GM12873 (cell line): Measurements from ENCODE around the gene GARIN3.

Source experiments
- TF ChIP-seq, protein P1 (sequence below): IDR thresholded peaks from 2 replicates; pipeline ENCODE4 v1.5.1; 2012; ENCODE audit warnings: low read depth, mild to moderate bottlenecking, moderate library complexity, low read length, control low read depth; ENCODE audit not compliant: insufficient read depth; ENCODE audit errors: missing control alignments

The GARIN3 gene

DNA sequence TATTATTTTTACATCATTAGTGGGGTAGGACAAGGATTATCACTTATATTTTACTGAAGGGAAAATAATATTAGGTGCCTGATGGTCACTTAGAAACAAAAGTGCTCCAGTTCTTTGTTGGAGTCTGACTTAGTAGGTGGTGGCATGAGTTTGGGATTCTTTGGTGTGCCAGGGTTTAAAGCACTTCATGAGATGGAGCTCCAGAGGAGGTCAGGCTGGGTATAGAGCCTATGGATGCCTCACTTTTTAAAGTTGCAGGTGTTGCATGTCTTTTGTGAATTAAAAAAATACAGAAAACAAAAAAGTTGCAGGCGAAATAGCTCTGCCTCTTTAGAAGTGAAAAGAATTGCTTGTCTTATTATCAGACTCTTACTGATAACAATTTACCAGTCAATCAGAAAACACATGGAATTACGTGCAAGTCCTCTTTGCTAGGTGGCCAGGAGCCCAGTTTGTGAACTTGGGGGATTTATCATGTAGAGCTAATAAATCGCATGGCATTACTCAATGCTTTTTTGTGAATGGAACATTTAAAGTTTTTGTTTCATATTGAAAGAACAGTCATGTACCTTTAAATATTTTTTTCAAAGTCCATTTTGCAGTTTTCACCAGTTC lies 16.2 kb upstream of the GARIN3 start:
- TF ChIP-seq, protein P1, sequence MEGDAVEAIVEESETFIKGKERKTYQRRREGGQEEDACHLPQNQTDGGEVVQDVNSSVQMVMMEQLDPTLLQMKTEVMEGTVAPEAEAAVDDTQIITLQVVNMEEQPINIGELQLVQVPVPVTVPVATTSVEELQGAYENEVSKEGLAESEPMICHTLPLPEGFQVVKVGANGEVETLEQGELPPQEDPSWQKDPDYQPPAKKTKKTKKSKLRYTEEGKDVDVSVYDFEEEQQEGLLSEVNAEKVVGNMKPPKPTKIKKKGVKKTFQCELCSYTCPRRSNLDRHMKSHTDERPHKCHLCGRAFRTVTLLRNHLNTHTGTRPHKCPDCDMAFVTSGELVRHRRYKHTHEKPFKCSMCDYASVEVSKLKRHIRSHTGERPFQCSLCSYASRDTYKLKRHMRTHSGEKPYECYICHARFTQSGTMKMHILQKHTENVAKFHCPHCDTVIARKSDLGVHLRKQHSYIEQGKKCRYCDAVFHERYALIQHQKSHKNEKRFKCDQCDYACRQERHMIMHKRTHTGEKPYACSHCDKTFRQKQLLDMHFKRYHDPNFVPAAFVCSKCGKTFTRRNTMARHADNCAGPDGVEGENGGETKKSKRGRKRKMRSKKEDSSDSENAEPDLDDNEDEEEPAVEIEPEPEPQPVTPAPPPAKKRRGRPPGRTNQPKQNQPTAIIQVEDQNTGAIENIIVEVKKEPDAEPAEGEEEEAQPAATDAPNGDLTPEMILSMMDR = no peak

DNA sequence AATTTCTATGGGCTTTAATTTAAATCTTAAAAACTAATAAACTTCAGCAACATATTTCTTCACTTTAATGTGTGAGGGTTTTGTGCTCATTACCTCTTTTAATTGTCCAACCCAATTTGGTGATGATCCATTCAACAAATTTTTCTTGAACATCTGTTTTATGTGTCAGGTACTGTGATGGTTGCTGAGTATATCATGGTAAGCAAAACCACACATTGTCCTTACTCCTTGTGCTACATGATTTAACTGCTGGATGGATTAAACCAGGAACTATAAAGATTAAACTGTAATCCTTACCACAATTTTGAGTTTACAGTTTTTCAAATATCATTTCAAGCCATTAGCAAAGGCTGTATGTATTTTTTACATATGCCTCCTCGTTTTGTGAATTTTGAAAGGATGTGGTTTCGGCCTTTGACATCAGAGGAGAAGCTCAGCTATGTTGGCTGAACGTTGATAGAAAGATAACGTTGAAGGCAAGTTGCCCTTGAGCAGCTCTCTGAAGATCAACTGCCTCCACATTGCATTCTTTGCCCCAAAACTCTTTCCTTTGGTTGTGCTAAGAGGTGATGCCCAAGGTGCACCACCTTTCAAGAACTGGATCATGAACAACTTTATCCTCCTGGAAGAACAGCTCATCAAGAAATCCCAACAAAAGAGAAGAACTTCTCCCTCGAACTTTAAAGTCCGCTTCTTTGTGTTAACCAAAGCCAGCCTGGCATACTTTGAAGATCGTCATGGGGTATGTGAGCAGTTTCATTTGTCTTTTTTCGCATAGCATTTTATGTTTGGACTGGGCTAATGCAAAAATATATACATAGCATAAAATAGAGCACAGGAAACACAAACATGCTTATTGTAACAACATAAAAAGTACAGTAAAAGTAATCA lies 14.6 kb upstream of the GARIN3 start, which contains the start of gene ITK:
Gene ITK, plus strand, starts transcription at position 467 of the 891 bp plus-strand sequence. Its CDS starts 138 bp downstream, at position 605.
- TF ChIP-seq, protein P1 = no peak

DNA sequence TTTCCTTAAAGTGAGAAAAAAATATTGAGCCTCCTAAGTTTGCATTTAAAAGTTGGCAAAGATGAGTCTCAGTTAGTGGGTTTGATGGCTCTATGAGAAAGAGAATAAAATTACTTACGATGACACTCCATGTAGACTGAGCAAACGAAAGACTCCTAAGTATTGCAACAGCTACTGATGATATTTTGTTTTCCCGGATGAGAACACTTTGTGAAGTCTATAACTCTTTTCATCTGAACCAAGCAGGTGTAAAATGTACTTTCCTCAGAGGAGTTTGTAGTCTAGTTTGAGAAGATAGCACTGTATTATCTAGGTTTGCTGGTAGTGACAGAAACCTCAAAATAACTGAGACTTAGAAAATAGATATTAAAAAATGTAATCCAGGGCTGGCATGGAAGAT lies 12.9 kb upstream of the GARIN3 start:
- TF ChIP-seq, protein P1 = no peak

DNA sequence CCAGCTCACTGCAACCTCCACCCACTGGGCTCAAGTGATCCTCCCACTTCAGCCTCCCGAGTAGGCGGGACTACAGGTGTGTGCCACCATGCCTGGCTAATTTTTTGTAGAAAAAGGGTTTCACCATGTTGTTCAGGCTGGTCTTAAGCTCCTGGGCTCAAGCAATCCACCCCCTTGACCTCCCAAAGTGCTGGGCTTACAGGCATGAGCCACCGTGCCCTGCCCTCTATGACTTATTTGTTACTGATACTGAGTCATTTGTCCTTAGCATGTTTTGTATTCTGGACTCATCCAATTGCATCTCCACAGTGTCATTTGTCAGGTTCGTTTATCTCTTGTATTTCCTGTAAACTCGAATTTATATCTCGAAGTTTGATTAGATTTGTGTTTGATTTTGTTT lies 11.9 kb upstream of the GARIN3 start:
- TF ChIP-seq, protein P1 = no peak

DNA sequence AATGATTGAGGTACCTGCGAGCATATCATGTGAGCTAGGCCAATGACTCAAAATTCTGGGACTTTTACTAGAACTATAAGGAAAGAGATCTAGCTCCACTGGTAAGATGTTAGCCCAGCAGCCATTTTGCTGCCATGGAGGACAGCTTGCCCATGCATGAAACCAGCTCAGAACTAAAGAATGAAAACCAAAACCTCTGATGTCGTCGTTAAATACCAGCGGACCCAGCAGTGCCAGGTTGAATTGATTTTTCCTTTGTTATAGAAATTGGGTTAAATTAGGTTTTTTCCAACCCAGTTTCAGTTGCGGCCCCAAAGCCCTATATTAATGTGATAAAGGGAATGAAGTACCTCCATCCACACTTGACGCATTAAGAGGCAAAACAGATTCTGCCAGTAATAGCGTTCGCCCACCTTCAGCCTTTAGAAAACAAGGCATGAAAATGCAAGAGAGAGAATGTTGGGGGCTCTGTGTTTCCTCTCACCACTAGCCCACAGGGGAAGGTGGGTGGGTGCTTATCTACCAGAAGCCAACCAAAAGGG lies 9.1 kb upstream of the GARIN3 start:
- TF ChIP-seq, protein P1 = no peak

DNA sequence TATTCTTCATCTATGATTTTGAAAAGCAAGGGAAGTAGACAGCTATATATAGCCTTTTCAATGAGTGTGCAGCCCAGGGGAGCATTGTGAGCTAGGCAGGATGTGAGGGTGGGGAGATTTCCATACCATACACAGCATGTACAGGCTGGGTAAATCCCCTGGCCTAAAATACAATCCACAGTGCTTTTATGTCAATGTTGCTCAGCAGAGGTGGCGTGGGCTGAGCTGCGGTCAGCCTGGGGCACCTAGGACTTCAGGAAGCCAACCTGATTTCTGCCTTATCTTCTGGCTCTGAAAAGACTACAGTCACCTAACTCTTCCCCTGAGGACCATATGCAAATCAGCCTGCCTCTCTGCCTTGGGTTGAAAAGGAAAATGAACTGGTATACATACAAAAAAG lies 6.3 kb upstream of the GARIN3 start:
- TF ChIP-seq, protein P1 = no peak

DNA sequence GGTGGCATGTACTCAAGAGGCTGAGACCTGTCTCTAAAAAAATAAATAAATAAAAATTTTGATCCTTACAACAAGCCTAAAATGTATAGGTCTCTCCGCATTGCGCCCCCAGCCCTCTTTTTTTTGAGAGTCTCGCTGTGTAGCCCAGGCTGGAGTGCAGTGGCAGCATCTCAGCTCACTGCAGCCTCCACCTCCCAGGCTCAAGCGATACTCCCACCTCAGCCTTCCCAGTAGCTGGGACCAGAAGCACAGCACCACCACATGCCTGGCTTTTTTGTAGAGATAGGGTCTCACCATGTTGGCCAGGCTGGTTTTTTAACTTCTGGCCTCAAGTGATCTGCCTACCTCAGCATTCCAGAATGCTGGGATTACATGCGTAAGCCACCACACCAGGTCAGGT lies 2.2 kb upstream of the GARIN3 start:
- TF ChIP-seq, protein P1 = no peak
